Prostate gland (tissue), 2 donors: ENCODE measurements around the gene ANKRD13D. TPM values are rescaled to one million over a fixed set of nuclear protein-coding genes. Genes with fewer than 3 reads are reported as not detected.
A peak's percentile ranks its signal among the peaks of the same experiment; 100 is the strongest.
"Not testable (repeated sequence)": the region's sequence is repeated elsewhere in the genome, so short reads cannot be mapped to it uniquely, and the experiment has no call there.

Experiments
- DNase-seq: peaks from one replicate; pipeline ENCODE4 v3.0.0-alpha.2; 2019; ENCODE audit warnings: low spot score
- H3K27ac ChIP-seq, 2 donors: fragments of 200-600 bp; sonication (generic); 2 replicates each; pipeline ENCODE4 v1.5.1; 2017 to 2019
- H3K27me3 ChIP-seq: fragments of 200-600 bp; sonication (generic); replicated peaks from 2 replicates; pipeline ENCODE4 v1.5.1; 2019; ENCODE audit not compliant: insufficient read depth
- H3K36me3 ChIP-seq, 2 donors: fragments of 200-600 bp; sonication (generic); 1 replicate in 1 of 2; 2 replicates in 1 of 2; pipeline versions ENCODE4 v1.5.1 to v1.8.1; 2017 to 2019
- H3K4me1 ChIP-seq: fragments of 200-600 bp; sonication (generic); replicated peaks from 2 replicates; pipeline ENCODE4 v1.5.1; 2019
- H3K4me3 ChIP-seq, 2 donors: fragments of 200-600 bp; sonication (generic); 2 replicates each; pipeline ENCODE4 v1.5.1; 2017 to 2019
- H3K9me3 ChIP-seq: fragments of 200-600 bp; sonication (generic); 2 replicates; pipeline ENCODE4 v1.5.1; 2017
- CTCF ChIP-seq, 4 experiments: fragments of 200-600 bp in 2 of 4; fragments of 450-650 bp in 2 of 4; sonication (generic) in 2 of 4; IDR thresholded peaks; 1 replicate in 3 of 4; 2 replicates in 1 of 4; pipeline ENCODE4 v1.5.1; 2016 to 2019; ENCODE audit warnings: antibody characterized with exemption in 4 of 4, mild to moderate bottlenecking in 2 of 4, moderate library complexity in 2 of 4
- POLR2A ChIP-seq: fragments of 450-650 bp; IDR thresholded peaks from one replicate; pipeline ENCODE4 v1.6.1; 2016; ENCODE audit warnings: antibody characterized with exemption, mild to moderate bottlenecking
- POLR2AphosphoS5 ChIP-seq: sonication (generic); formaldehyde crosslinking; IDR thresholded peaks from one replicate; pipeline ENCODE4 v1.6.1; 2017; ENCODE audit warnings: antibody characterized with exemption
- WGBS: methylation state at CpG from one replicate; pipeline ENCODE4 v1.1.5; 2018; 5-methylcytosine and 5-hydroxymethylcytosine counted together
- intact Hi-C: fragments of 100-400 bp; cut with DNase I; formaldehyde crosslinking; loops from one replicate; pipeline ENCODE4 v1.14.2; 2022
- total RNA-seq, 2 donors: library from RNA; depleted of rRNA; stranded (reverse); fragments of >200 nt; gene quantifications; one replicate each; pipeline ENCODE4 v1.1.0, GENCODE V29; 2016

Gene ANKRD13D
- total RNA-seq, 2 donors from 2014 or later, result 35.9 to 75.3 TPM

GRCh38 chr11:67316882-67317204 is 27.7 kb downstream of the ANKRD13D start:
- Histone ChIP-seq H3K36me3 (no peaks in the 10 kb centered on the region), H3K4me3 (peak overlapping the region; percentile 65 to 89), H3K27me3 (no peaks in the 10 kb centered on the region), H3K27ac (peak overlapping the region; percentile 94 to 97), H3K9me3 (no peaks in the 10 kb centered on the region), H3K4me1 (peaks cover 5% of the 10 kb centered on the region)
- intact Hi-C loops, result loop anchor here (1.0 to 2.0 kb wide), 2 partner anchors 51 to 236 kb away; partner anchors contain the start of gene GRK2
- no peak for DNase-seq
- TF ChIP-seq POLR2A (no peak), POLR2AphosphoS5 (no peak), CTCF (IDR thresholded peaks at IDR 0.05) (no peak)
- 2% methylated on average over 10 of the region's 10 CpGs for WGBS

- 0% methylated on average over 54 of the region's 55 CpGs for WGBS
- TF ChIP-seq CTCF (IDR thresholded peaks at IDR 0.05), result peak; percentile 86 to 100 (median 98)
- TF ChIP-seq POLR2AphosphoS5, result peak; percentile 92
- TF ChIP-seq POLR2A, result peak; percentile 83
- H3K27ac ChIP-seq, result peak overlapping the region; percentile 94 to 97
- no peaks in the 10 kb centered on the region for H3K27me3 ChIP-seq
- H3K36me3 ChIP-seq, result no peaks in the 10 kb centered on the region
- peaks cover 3% of the 10 kb centered on the region for H3K4me1 ChIP-seq
- H3K9me3 ChIP-seq, result no peaks in the 10 kb centered on the region
- H3K4me3 ChIP-seq, result peak overlapping the region; percentile 65 to 89
- intact Hi-C loops, result loop anchor here (1.0 to 2.0 kb wide), 2 partner anchors 51 to 237 kb away; partner anchors contain the start of gene GRK2
- DNase-seq, result peak; percentile 96
These were observed 28.2 kb downstream of the ANKRD13D start for GRCh38 chr11:67317205-67317887.

- intact Hi-C loops, result loop anchor here (1.0 to 2.0 kb wide), 2 partner anchors 52 to 237 kb away; partner anchors contain the start of gene GRK2
- peak overlapping the region; percentile 65 to 89 for H3K4me3 ChIP-seq
These were observed 28.9 kb downstream of the ANKRD13D start for GRCh38 chr11:67317888-67318555.

GRCh38 chr11:67318876-67319275 is 29.8 kb downstream of the ANKRD13D start:
- intact Hi-C loops, result not testable (repeated sequence)

More at GRCh38 chr11:67317888-67318555, 28.9 kb downstream of the ANKRD13D start:
- H3K27me3 ChIP-seq, result no peaks in the 10 kb centered on the region
- H3K4me1 ChIP-seq, result no peaks in the 10 kb centered on the region
- whole genome bisulfite sequencing, result 1% methylated on average over 49 of the region's 53 CpGs
- no peaks in the 10 kb centered on the region for H3K9me3 ChIP-seq
- no peak for TF ChIP-seq POLR2AphosphoS5
- TF ChIP-seq CTCF (IDR thresholded peaks at IDR 0.05), result no peak
- TF ChIP-seq POLR2A, result peak; percentile 71
- H3K36me3 ChIP-seq, result no peaks in the 10 kb centered on the region
- peak overlapping the region; percentile 94 to 97 for H3K27ac ChIP-seq
- DNase-seq, result peak; percentile 46

GRCh38 chr11:67320011-67320410 is 30.9 kb downstream of the ANKRD13D start:
- TF ChIP-seq POLR2AphosphoS5 (no peak), POLR2A (no peak), CTCF (IDR thresholded peaks at IDR 0.05) (no peak)
- WGBS, result 50% methylated on average over 3 of the region's 3 CpGs
- H3K36me3 ChIP-seq, result peaks cover 0 to 2% of the 10 kb centered on the region in 2 donors
- H3K4me1 ChIP-seq, result no peaks in the 10 kb centered on the region
- no peaks in the 10 kb centered on the region for H3K27me3 ChIP-seq
- intact Hi-C loops, result no loop called here
- no peak for DNase-seq
- no peak overlapping the region for H3K27ac ChIP-seq
- no peak overlapping the region for H3K4me3 ChIP-seq
- H3K9me3 ChIP-seq, result no peaks in the 10 kb centered on the region

More at GRCh38 chr11:67318876-67319275, 29.8 kb downstream of the ANKRD13D start:
- WGBS, result 64% methylated on average over 12 of the region's 12 CpGs
- H3K27me3 ChIP-seq, DNase-seq, H3K27ac ChIP-seq, H3K4me1 ChIP-seq, H3K36me3 ChIP-seq, H3K9me3 ChIP-seq: not testable (repeated sequence)
- H3K4me3 ChIP-seq, result peak overlapping the region; percentile 65 to 89
